NCI-H128 (cell line): ENCODE measurements around the gene GPR157.

ENCODE experiments used
- DNase-seq: peaks from one replicate; lab custom pipeline; 2025; ENCODE audit not compliant: unreplicated experiment; lab: John Stamatoyannopoulos, UW

Gene GPR157

DNA sequence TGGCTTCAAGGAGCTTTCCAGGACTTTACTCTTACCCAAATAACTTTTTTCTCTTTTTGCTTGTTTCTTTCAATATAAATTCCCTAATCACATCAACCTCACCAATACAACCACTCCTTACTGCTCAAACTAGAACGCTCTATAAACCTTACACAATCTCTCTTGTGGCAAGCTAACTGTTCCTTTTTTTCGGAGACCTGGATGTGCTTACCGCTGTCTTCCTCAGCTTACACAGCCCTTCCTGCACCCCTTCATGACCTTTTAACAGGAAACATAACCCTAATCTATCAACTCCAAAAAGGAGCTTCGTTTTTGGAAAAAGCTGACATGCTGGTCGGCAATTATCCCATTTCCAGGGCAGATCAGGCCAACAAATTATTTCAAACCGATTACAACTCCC, 35.3 kb downstream of the GPR157 start:
- DNase-seq = no peak

DNA sequence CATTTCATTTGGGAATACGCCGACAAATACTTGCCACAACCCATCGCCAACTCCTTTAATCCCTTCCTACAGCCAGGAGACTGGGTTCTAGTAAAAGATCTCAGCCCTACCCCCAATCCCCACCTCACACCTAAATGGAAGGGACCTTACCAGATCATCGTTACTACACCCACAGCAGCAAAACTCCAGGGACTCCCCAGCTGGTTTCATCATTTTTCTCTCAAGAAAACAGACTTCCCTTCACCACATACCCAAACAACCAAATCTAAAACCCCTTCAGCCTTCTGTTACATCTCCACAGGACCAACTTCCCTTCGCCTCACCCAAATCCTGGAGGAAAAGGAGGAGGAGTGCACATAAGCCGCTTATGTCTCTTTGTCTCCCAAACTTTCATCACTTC, 35.8 kb downstream of the GPR157 start:
- no peak for DNase-seq

DNA sequence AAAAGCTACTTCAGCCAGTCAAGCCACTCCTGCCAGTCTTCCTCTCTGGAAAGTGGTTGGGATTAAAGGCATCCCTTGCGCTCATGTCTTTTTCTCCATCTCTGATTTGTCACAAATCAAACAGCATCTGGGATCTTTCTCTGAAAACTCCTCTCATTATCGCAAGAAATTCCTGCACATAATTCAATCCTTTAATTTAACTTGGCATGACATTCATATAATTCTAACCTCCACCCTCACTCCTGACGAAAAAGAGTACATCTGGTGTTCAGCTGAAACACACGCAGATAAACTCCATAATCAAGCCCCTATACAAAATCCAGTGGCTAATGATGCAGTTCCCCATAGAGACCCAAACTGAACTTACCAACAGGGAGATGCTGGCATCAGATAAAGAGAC, 40.1 kb downstream of the GPR157 start:
- DNase-seq = no peak

DNA sequence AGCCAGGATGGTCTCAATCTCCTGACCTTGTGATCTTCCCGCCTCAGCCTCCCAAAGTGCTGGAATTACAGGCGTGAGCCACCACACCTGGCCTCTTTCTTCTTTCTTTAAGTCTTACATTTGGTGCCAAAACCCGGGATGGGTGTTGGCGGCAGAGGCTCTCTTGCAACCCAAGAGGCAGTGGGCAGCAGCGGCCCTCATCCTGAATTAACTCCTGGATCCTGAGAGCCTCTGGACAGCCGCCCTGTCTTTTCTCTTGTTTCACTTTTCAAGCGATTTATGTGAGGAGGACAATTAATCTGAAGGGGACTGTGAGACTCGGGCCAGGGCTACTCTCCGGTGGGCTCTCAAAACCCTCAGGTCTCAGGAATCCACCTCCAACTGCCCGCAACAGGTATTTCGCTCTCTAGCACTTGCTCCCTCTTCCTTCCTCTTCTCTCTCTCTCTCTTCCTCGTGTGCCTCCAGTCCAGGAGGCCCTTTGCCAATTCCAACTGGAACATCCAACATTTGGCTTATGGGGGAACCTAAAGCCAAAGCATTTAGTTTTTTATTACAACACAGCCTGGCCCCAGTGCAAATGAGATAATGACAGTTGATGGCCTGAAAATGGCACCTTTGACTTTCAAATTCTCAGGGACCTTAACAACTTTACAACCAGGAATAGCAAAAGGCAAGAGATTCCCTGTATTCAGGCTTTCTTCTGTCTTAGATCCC, 41.3 kb downstream of the GPR157 start:
- no peak for DNase-seq

DNA sequence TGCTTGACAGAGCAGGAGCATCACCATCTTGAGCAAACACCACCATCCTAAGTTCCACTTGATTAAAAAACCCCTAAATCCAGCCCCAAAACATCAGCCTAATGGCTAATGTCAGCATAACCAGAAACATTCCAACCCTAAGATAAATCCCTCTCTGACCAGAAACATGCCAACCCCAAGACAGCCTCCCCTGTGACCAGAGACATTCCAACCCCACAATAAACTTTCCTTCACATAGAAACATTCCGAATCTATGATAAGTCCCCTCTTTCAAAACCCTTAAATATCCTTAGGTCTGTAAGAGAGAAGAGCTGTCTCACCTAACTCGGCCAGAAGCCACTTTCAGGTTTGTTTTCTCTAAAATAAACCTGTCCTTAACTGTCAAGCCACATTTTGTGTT, 42.1 kb downstream of the GPR157 start:
- no peak for DNase-seq

DNA sequence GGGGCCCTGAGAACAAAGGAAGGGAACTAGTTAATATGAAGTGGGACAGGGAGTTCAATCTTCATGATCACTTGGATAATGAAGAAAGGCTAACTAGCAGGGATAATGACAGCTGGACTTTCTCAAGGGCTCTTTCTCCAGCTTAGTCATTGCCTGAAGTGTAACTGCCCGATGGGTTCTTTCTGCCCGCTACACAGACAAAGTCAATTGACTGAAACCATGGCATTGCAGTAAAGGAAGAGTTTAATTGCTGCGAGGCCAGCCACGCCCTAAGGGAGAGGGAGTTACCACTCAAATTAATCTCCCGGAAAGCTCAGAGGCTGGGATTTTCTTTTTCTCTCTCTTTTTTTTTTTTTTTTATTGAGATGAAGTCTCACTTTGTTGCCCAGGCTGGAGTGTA, 42.9 kb downstream of the GPR157 start:
- DNase-seq = no peak

DNA sequence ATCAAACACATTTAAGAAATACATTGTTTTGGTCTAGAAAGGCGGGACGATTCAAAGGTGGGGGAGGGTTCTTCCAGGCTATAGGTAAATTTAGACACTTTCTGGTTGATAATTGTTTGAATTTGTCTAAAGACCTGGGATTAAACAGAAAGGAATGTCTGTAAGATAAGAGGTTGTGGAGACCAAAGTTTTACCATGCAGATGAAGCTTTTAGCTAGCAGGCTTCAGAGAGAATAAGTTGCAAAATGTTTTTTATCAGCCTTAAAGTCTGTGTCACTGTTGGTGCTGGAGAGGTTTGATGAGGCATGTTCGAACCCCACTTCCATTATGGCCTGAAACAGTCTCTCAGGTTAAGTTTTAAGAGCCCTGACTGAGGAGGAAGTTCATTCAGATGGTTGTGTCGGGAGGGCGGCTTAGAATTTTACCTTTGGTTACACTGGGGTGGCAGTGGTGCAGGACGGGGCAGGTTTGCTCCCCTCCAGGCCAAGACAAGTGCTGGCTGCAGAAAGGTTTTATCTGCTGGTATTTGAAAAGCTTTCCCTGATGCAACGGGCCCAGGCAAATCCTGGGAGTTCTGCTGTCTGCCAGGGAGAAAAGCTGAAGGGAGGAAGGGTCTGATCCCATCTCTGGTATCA, 43.5 kb downstream of the GPR157 start:
- no peak for DNase-seq

DNA sequence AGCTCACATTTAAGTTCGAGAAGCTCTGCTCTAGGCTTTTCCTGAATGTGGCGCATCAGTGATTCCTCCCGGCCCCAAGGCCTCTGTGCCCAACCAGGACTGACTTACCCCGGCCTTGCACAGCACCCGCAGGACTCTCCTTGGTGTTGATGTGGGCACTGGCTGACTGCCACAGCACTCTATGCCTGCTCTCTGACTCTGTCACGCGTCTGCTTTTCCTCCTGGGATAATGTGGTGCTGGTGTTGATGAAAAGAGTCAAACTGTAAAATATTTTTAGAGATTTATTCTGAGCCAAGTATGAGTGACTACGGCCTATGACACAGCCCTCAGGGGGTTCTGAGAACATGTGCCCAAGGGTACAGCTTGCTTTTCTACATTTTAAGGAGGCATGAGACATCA, 44.0 kb downstream of the GPR157 start:
- DNase-seq = no peak

DNA sequence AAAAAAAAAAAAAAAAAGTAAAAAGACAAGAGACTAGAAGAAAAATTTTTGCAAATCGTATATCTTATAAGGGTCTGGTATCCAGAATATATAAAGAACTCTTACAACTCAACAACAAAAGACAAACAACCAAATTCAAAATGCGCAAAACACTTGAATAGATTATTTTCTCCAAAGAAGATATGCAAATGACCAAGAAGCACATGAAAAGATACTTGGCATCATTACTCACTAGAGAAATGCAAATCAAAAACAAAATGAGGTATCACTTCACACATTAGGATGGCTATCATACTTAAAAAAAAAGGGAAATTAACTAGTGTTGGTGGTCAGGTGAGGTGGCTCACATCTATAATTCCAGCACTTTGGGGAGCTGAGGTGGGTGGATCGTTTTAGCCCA, 47.4 kb downstream of the GPR157 start:
- no peak for DNase-seq

DNA sequence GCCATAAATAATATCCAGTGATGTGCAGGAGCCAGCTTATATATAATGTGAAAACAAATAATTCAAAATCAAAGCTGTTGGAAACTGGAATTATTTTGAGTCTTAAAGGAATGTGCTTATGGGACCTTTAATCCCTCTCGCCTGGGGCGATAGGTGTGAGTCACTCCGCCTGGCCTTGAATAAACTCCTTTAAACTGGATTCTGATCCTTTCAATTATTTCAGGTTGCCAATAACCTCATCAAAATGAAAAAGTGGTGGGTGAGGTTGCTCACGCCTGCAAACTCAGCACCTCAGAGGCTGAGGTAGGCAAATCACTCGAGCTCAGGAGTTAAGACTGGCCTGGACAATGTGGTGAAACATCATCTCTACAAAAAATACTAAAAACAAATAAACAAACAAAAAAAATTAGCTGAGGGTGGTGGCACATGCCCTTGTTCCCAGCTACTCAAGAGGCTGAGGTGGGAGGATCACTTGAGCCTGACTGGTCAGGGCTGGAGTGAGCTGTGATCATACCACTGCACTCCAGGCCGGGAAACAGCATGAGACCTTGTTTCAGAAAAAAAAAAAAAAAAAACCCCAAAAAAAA, 48.1 kb downstream of the GPR157 start:
- no peak for DNase-seq

DNA sequence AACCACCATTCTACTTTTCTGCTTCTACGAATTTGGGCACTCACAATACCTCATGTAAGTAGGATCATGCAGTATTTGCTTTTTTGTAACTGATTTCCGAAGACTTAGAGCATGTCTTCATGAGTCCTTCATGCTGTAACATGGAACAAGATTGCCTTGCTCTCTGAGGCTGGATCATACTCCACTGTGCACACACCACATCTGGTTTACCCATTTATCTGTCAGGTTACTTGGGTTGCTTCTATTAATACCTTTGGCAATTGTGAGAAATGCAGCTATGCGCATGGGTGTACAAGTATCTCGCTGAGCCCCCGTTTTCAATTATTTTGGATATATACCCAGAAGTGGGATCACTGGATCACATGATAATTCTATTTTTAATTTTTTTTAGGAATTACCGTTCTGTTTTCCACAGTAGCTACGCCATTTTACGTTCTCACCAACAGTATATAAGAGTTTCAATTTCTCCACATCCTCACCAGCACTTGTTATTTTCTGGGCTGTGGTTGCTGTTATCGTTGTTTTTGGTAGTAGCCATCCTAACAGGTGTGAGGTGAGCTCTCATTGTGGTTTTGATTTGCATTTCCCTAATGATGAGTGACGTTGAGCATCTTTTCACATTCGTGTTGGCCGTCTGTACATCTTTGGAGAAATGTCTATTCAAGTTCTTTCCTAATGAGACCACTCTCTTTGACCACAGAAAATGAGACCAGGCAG, 48.8 kb downstream of the GPR157 start:
- DNase-seq = no peak

DNA sequence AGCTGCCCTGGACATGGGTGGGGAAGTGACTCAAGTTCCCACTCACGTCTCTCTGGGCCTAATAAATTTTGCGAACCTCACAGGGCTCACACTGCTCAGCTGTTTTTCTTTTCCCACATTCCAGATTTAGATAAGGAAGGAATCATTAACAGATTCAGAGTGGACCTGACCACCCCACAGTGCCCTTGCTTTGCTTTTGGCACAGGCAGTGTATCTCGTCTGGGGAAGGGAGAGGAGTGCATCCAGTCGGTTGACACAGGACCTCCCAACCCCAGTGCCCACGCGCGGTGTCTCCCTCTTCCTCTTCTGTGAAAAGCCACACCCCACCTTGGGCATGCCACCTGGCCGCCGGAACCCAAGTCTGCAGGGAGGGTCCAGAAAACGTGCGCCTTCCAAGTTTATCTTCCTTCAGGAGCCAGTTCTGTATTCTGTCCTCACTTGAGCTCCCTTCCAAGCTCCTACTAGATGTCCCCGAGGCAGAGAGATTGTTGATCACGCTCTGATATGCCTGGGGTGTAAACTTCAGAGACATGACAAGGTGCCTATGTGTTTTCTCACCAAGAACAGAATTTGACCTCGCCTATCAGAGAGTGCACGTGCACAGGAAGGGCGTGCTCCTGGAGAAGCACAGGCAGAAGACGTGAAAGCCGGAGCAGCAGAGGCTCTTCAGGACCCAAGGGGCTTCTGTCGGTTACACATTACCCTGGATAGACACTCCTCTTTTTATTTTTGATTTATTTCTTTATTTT, 50.0 kb downstream of the GPR157 start:
- no peak for DNase-seq

DNA sequence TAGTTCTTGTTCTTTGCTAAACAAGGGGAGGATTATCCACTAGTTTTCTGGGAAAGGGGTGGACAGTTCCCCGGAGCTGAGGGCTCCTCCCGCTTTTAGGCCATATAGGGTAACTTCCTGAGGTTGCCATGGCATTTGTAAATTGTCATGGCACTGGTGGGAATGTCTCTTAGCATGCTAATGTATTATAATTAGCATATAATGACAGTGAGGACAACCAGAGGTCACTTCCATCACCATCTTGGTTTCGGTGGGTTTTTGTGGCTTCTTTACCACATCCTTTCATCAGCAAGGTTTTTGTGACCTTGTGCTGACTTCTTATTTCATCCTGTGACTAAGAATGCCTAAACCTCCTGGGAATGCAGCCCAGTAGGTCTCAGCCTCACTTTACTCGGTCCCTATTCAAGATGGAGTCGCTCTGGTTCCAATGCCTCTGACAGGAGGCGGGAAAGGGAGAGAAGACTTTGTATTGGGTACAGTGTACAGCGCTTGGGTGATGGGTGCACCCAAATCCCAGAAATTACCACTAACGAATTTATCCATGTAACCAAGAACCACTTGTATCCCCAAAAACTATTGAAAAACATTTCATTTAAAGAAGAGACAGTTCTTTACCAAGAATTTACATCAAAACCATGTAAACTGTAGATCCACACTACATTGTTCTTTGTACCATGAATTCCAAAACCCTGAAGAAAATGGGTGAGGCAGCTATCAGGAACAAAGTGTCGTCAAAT, 50.7 kb downstream of the GPR157 start:
- DNase-seq = no peak

DNA sequence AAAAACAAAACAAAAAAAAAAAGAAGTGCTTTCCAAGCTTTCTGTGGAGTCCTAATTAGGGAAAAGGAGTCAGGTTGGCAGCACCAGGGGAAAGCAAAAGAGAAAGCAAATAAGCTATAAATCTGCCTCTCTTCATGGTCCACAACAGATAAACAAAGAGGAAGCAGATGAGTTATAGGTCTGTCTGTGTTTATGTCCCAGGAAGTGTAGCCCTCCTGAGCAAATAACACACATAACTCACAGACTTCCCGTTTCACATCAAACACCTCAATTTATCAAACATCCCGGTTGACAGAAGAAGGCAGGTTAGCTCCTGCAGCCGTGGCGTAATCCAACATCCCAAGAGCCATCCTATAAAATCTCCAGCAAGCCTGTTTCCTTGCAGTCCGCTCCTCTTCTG, 53.9 kb downstream of the GPR157 start:
- DNase-seq = no peak

DNA sequence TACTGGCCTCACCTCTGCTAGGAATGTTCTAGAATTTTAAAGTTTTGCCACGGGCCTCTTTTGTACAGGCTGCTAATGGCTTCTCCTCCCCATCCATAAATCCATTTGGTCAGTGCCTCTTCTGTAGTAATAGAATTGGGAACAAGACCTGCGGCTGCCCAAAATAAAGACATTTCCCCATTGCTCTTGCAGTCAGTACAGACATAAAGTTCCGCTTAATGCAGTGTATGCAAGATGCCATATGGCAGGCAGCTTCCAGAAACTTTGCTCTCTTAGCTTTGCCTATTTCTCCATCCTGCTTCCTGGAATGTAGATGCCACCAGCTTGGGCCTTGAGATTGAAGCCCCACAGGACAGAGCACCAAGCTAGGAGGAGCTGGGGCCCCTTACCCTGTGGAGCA, 55.8 kb downstream of the GPR157 start:
- no peak for DNase-seq

DNA sequence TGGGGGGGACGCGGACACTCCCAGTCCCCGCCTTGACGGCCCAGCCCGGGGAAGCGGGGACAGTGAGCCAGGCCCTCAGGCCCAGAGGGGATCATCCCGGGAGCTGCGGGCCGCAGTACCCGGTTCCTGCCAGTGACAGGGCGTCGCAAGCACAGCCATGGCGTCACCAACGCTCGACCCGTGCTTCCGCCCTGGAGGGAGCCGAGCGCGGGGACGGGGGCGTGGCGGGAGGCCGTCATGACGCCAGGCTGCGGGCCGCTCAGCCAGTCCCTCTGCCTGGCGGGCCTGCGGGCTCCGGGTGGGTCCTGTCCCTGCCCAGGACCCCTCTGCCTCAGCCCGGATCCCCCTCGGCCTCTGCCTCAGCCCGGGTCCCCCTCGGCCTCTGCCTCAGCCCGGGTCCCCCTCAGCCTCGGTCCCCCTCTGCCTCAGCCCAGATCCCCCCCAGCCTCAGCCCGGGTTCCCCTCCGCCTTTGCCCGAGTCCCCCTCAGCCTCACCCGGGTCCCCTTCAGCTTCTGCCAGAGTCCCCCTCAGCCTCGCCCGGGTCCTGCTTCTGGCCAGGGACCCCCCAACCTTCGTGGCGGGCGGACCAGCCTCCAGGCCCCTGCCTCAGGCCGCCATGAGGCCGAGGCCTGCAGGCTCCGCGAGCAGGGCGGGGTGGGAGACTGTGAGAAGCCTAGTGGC, 57.2 kb downstream of the GPR157 start:
- no peak for DNase-seq

DNA sequence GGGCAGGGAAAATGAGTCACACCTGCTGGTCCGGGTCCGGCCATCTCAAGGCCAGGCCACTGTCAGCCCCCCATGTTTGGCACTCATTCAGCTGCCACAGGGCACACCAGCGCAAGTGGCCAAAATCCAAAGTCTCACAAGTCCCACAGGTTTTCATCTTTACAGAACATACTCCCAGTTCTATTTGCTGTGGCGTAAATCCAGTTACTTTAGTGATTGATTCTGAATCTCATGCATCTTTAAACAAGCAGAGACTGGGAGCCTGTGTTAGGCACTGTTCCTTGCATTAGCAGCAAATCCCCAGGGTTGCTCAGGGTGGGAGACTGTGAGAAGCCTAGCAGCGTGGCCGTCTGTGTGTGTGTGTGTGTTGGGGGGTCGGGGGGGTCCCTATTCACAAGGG, 58.4 kb downstream of the GPR157 start:
- no peak for DNase-seq

DNA sequence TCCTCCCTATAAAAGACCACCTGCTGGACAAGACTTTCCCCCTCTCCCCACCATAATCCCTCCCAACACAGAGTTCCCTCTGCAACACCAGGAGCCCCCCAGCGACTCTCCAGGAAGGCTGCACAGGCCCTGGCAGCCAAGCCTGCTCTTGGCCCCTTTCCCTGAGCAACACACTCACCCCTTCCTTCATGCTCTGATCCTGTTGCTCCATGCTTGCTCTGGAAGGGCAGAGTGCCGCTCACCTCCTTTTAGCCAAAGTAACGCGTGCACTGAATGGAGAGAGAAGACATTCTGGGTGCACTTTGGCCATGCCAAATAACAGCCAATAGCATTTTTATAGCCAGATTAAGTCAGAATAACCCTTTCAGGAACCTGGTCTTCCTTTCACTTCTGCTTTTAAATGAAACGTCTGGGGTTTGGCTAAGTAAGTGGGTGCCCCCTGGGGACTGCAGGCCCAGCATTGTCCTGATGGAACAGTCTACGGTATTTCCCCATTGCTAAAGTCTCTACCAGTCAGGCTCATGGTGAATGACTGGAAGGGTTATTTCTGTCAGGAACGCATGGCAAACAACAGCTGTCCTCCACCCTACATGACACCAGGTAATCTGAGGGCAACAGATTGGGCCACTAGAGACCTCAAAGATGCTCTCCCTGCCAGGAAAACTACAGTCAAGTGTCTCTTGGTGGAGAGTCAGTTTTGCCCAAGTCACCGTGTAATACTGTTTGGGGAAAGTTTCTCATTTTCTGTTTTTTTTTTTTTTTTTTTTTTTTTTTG, 59.4 kb downstream of the GPR157 start, which contains the start of gene SLC2A5:
Gene SLC2A5 (minus strand): TSS at position 310 of the 775 bp plus-strand sequence. CDS start 99 bp downstream, at position 211.
- DNase-seq = no peak

DNA sequence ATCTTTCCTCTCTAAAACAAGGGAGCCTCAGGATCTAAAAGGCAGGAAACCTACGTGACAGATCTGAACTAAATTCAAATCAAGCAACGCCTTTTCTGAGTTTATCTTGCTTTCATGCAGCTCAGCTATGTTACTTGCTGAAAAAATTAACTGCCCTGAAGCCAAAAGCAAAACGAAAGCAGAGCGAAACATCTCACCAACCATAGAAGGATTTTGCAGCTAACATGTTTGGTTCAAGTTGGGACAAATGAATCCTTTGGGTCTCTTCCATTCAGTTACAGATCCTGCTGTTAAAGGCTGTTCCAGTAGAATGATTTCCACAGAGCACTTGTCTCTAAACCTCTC, 59.9 kb downstream of the GPR157 start:
- no peak for DNase-seq
